NB4 (cell line): ENCODE data around the gene CCT5.

Experiments used
- CTCF ChIP-seq: IDR thresholded peaks from one replicate; pipeline ENCODE4 v1.5.1; 2012; ENCODE audit warnings: low read depth, low read length
- TF ChIP-seq, protein P1 (sequence below): IDR thresholded peaks from 2 replicates; pipeline ENCODE4 v1.6.1; 2011; ENCODE audit warnings: low read depth, low read length

DNA sequence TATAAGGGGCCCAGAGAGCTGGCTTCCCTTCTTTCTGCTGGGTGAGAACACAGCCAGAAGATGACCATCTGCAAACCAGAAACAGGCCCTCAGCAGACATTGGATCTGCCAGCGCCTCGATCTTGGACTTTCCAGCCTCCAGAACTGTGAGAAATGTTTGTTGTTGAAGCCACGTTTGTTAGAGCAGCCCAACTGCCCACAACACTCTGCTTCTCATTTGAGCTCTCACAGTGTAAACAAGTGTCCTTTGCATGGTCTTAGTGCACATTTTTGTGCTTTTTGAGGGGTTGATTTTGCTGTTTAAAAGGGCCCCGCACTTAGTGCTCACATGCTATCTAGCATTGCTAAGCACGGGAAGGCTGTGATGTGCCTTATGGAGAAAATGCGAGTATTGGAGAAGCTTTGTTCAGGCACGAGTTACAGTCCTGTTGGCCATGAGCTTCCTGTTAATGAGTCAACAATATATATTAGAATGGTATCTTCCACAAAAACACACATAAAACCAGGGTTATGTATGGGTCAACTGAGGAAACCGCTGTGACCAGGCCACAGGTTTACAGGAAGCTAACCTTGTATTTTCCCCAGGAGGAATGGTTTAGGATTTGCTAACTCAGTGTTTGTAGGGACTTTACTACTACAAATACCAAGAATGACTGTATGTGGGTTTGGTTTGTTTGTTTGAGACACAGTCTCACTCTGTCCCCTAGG, 45.7 kb downstream of the CCT5 start:
- TF ChIP-seq CTCF = no peak
- TF ChIP-seq, protein P1, sequence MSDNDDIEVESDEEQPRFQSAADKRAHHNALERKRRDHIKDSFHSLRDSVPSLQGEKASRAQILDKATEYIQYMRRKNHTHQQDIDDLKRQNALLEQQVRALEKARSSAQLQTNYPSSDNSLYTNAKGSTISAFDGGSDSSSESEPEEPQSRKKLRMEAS = no peak
